HG03457 (cell line): Measurements from ENCODE around the gene ERAP2.
A peak's percentile ranks its signal among the peaks of the same experiment; 100 is the strongest.
"Not testable (repeated sequence)": the region's sequence is repeated elsewhere in the genome, so short reads cannot be mapped to it uniquely, and the experiment has no call there.

Source experiments
- ATAC-seq: cut with Tn5 transposase; IDR thresholded peaks from one replicate; pipeline ENCODE4 v1.9.1; 2021; ENCODE audit warnings: moderate number of reproducible peaks; ENCODE audit not compliant: unreplicated experiment

ERAP2 gene

GRCh38 chr5:96931037-96931436 is 54.7 kb downstream of the ERAP2 start:
- ATAC-seq: not testable (repeated sequence)

- ATAC-seq: no peak
Observed at GRCh38 chr5:96931605-96932004, 55.3 kb downstream of the ERAP2 start.

GRCh38 chr5:96932026-96932425 is 55.7 kb downstream of the ERAP2 start:
- ATAC-seq: no peak

GRCh38 chr5:96933764-96934707 is 57.7 kb downstream of the ERAP2 start:
- no peak for ATAC-seq

- peak; percentile 52 for ATAC-seq
Observed at GRCh38 chr5:96934708-96935558, 58.6 kb downstream of the ERAP2 start.

- ATAC-seq: peak; percentile 46
Observed at GRCh38 chr5:96935559-96936430, 59.5 kb downstream of the ERAP2 start, which contains the start of gene LNPEP. Gene LNPEP (plus strand): TSS chr5:96936080. CDS start chr5:96936156, 76 bp downstream.

GRCh38 chr5:96936431-96937320 is 60.4 kb downstream of the ERAP2 start:
- peak; percentile 15 for ATAC-seq

- ATAC-seq: no peak
Observed at GRCh38 chr5:96940586-96940985, 64.3 kb downstream of the ERAP2 start.

- no peak for ATAC-seq
Observed at GRCh38 chr5:96941140-96941539, 64.8 kb downstream of the ERAP2 start.

- ATAC-seq: no peak
Observed at GRCh38 chr5:96942078-96942477, 65.8 kb downstream of the ERAP2 start.

- no peak for ATAC-seq
Observed at GRCh38 chr5:96942911-96943310, 66.6 kb downstream of the ERAP2 start.

GRCh38 chr5:96943799-96944198 is 67.5 kb downstream of the ERAP2 start:
- no peak for ATAC-seq

- ATAC-seq: no peak
Observed at GRCh38 chr5:96945144-96945897, 69.0 kb downstream of the ERAP2 start.

GRCh38 chr5:96946381-96946780 is 70.1 kb downstream of the ERAP2 start:
- no peak for ATAC-seq

GRCh38 chr5:96952118-96952750 is 75.9 kb downstream of the ERAP2 start:
- no peak for ATAC-seq

GRCh38 chr5:96952974-96953730 is 76.9 kb downstream of the ERAP2 start:
- ATAC-seq: no peak

GRCh38 chr5:96957254-96958049 is 81.2 kb downstream of the ERAP2 start:
- peak; percentile 33 for ATAC-seq
